Esophagus squamous epithelium (tissue), 5 donors: Measurements from ENCODE around the gene BCAR1. TPM values are rescaled to one million over a fixed set of nuclear protein-coding genes. Genes with fewer than 3 reads are reported as not detected.
"Not testable (repeated sequence)": the region's sequence is repeated elsewhere in the genome, so short reads cannot be mapped to it uniquely, and the experiment has no call there.

Source experiments
- DNase-seq: peaks from one replicate; lab custom pipeline; 2025; lab: John Stamatoyannopoulos, UW
- H3K27ac ChIP-seq, 4 donors: fragments of 200-600 bp; sonication (generic); one replicate each; pipeline ENCODE4 v1.5.1; 2016 to 2019; ENCODE audit warnings: mild to moderate bottlenecking in 1 of 4
- H3K27me3 ChIP-seq, 4 donors: fragments of 200-600 bp; sonication (generic); 1 replicate in 3 of 4; 2 replicates in 1 of 4; pipeline versions ENCODE4 v1.5.1 to v1.6.0; 2017 to 2021; ENCODE audit warnings: antibody characterized with exemption in 1 of 4
- H3K36me3 ChIP-seq, 3 donors: fragments of 200-600 bp; sonication (generic); one replicate each; pipeline ENCODE4 v1.5.1; 2016 to 2019
- H3K4me1 ChIP-seq, 3 donors: fragments of 200-600 bp; sonication (generic); one replicate each; pipeline ENCODE4 v1.5.1; 2017 to 2019
- H3K4me3 ChIP-seq, 4 donors: fragments of 200-600 bp; sonication (generic); 1 replicate in 3 of 4; 2 replicates in 1 of 4; pipeline ENCODE4 v1.5.1; 2016 to 2019; ENCODE audit warnings: mild to moderate bottlenecking in 2 of 4, moderate library complexity in 1 of 4
- H3K9me3 ChIP-seq, 3 donors: fragments of 200-600 bp; sonication (generic); one replicate each; pipeline ENCODE4 v1.5.1; 2016 to 2019
- CTCF ChIP-seq, 6 experiments: fragments of 450-650 bp in 4 of 6; fragments of 200-600 bp in 2 of 6; sonication (generic) in 2 of 6; IDR thresholded peaks; one replicate each; pipeline ENCODE4 v1.5.1; 2016 to 2019; ENCODE audit warnings: antibody characterized with exemption in 6 of 6, mild to moderate bottlenecking in 4 of 6, moderate library complexity in 4 of 6
- POLR2A ChIP-seq, 4 donors: fragments of 450-650 bp; IDR thresholded peaks; one replicate each; pipeline ENCODE4 v1.6.1; 2017; ENCODE audit warnings: antibody characterized with exemption in 4 of 4, mild to moderate bottlenecking in 4 of 4, moderate library complexity in 3 of 4
- WGBS, 2 donors: methylation state at CpG; one replicate each; pipeline ENCODE4 v1.1.5; 2018; 5-methylcytosine and 5-hydroxymethylcytosine counted together
- intact Hi-C: fragments of 100-400 bp; cut with DNase I; formaldehyde crosslinking; loops from one replicate; pipeline ENCODE4 v1.15.0; 2022
- total RNA-seq, 4 donors: library from RNA; depleted of rRNA; stranded (reverse); fragments of >200 nt; gene quantifications; one replicate each; pipeline ENCODE4 v1.1.0, GENCODE V29; 2016
- donor health status: DM: yes; HTN: yes; CAD: no.

The BCAR1 gene
- total RNA-seq, 4 donors from 2014 or later, result 26.8 to 51.9 (median 32.1) TPM

- TF ChIP-seq CTCF (IDR thresholded peaks at IDR 0.05), result no peak
- TF ChIP-seq POLR2A (IDR thresholded peaks at IDR 0.05), result no peak
- intact Hi-C loops, result no loop called here
- H3K27ac ChIP-seq, result no peak overlapping the region
- no peaks in the 10 kb centered on the region for H3K4me1 ChIP-seq
- no peaks in the 10 kb centered on the region for H3K9me3 ChIP-seq
- peaks cover 15 to 43% (median 17%) of the 10 kb centered on the region in 3 donors for H3K36me3 ChIP-seq
- DNase-seq, result no peak
- H3K27me3 ChIP-seq, result peaks cover 0 to 32% (median 0%) of the 10 kb centered on the region in 4 donors
- 90 to 100% methylated on average over 2 to 4 of the region's 22 CpGs for WGBS, 2 donors
- no peak overlapping the region for H3K4me3 ChIP-seq
Observed at GRCh38 chr16:75226550-75227360, 24.7 kb downstream of the BCAR1 start.

DNA sequence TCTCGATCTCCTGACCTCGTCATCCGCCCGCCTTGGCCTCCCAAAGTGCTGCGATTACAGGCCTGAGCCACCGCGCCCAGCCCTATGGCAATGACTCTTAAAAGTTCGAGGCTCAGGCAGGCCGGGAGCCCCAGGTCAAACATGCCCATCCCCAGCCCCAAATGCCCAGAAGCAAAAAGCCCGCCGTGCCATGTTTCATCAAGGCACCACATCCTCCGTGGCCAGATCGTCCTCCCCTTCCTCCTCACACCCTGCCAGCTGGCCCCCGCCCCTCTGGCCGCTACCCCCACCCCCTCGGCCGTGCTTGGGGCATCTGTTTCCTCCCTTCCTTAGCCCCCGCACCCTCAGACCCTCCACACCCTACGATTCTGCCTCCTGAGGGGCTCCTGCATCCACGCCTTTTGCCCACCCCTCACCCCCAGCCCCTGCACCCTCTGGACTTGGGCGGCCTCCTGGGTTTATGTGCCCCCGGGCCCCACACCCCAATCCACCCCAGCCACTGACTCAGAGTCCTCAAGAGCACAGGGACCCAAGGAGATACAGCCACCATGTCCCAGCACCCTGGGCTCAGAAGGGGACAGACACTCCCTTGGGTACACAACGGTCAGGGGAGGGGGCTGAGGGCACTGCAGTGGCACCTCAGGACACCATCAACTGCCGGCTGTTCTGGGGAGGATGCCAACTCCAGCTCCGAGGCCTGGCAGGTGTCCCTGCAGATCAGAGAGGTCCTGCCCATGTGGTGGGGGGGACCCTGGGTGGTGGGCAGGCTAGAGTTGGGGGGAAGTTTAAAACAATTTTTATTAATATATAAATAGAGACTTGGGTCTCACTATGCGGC, 25.5 kb downstream of the BCAR1 start:
- TF ChIP-seq POLR2A (IDR thresholded peaks at IDR 0.05) (no peak), CTCF (IDR thresholded peaks at IDR 0.05) (no peak)

DNA sequence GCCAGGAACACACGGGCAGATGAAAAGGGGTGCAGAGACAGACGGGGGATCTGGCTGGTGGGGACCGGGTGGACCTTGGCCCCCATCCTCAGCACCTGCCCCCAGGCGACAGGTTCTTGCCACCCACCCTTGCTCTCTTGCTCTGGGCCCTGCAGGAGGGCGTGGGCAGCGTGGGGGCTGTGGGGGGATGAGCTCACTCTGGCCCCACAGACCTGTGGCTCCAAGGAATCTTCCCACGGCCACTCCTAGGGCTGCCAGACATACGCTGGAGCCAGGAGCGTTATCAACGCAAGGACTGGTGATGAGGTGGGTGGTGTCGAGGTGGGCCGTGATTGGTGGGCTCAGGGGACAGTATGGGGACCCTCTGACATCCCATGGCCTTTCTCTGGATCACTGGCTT, 26.3 kb downstream of the BCAR1 start:
- Histone ChIP-seq H3K4me1 (no peaks in the 10 kb centered on the region), H3K36me3 (peaks cover 15 to 27% (median 16%) of the 10 kb centered on the region in 3 donors), H3K27ac (no peak overlapping the region), H3K27me3 (peaks cover 0 to 32% (median 0%) of the 10 kb centered on the region in 4 donors), H3K9me3 (no peaks in the 10 kb centered on the region), H3K4me3 (no peak overlapping the region)
- DNase-seq, result no peak
- WGBS, 2 donors, result 42 to 47% methylated on average over 5 to 6 of the region's 12 CpGs
- intact Hi-C loops, result no loop called here
- TF ChIP-seq POLR2A (IDR thresholded peaks at IDR 0.05) (no peak), CTCF (IDR thresholded peaks at IDR 0.05) (no peak)

More for the DNA sequence above, 25.5 kb downstream of the BCAR1 start:
- DNase-seq, result no peak
- no peak overlapping the region for H3K27ac ChIP-seq
- intact Hi-C loops, result no loop called here
- peaks cover 15 to 35% (median 17%) of the 10 kb centered on the region in 3 donors for H3K36me3 ChIP-seq
- 45 to 60% methylated on average over 11 to 22 of the region's 26 CpGs for WGBS, 2 donors
- no peak overlapping the region for H3K4me3 ChIP-seq
- no peaks in the 10 kb centered on the region for H3K9me3 ChIP-seq
- H3K27me3 ChIP-seq, result peaks cover 0 to 32% (median 0%) of the 10 kb centered on the region in 4 donors
- no peaks in the 10 kb centered on the region for H3K4me1 ChIP-seq

DNA sequence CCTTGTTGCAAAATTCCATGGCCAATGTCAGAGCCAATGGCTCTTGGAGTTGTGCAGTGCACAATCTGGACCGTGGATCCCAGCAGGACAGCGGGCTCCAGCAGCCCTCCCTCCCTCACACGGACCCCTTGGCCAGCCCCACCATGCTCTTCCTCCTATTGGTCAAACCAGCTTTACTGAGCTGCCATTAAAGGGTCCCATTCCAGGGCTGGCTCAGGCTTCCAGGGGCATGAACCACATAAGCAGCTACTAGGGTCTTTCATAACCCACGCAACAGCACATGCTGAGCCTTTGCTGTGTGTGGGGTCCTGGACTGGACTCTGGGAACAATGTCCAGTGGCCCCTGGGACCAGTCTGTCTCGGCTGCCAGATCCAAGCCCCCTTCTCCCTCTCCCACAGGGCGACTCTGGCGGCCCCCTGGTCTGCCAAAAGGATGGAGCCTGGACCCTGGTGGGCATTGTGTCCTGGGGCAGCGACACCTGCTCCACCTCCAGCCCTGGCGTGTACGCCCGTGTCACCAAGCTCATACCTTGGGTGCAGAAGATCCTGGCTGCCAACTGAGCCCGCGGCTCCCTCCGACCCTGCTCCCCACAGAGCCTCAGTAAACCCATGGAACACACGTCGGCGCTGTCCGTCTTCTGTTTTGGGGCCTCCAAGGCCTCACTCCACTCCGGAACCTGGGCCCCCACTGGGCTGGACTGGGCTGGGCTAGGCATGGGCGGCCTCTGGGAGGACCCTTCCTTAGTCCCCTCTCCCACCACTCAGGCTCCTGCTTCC, 26.9 kb downstream of the BCAR1 start:
- H3K27me3 ChIP-seq, result peaks cover 0 to 32% (median 0%) of the 10 kb centered on the region in 4 donors
- no peak for DNase-seq

GRCh38 chr16:75223129-75223528, 28.3 kb downstream of the BCAR1 start:
- H3K36me3 ChIP-seq, intact Hi-C loops, H3K9me3 ChIP-seq, H3K4me3 ChIP-seq, H3K27ac ChIP-seq, H3K4me1 ChIP-seq, DNase-seq: not testable (repeated sequence)
- 84% methylated on average over 8 of the region's 20 CpGs; no CpG with 5 or more reads in 1 of the 2 donors for WGBS, 2 donors
- H3K27me3 ChIP-seq, result peaks cover 0 to 32% (median 0%) of the 10 kb centered on the region in 4 donors

More for the DNA sequence above, 26.9 kb downstream of the BCAR1 start:
- Histone ChIP-seq H3K36me3 (peaks cover 10 to 21% (median 14%) of the 10 kb centered on the region in 3 donors), H3K9me3 (no peaks in the 10 kb centered on the region), H3K27ac (no peak overlapping the region), H3K4me3 (no peak overlapping the region), H3K4me1 (no peaks in the 10 kb centered on the region)
- TF ChIP-seq POLR2A (IDR thresholded peaks at IDR 0.05) (no peak), CTCF (IDR thresholded peaks at IDR 0.05) (no peak)
- intact Hi-C loops, result loop anchor here (1.0 kb wide), 1 partner anchor 18 kb away; no protein-coding TSS in a partner anchor
- WGBS, 2 donors, result 73 to 80% methylated on average over 1 to 3 of the region's 20 CpGs
